WERI-Rb-1 (cell line): ENCODE results near the gene HS6ST1.

Experiments
- DNase-seq: peaks from one replicate; pipeline ENCODE4 v3.0.0-alpha.2; 2020
- H3K27ac ChIP-seq: fragments of 250-450 bp; sonication (Bioruptor Pico); 2 replicates; pipeline ENCODE4 v1.5.1; 2020; ENCODE audit warnings: mild to moderate bottlenecking, moderate library complexity
- H3K27me3 ChIP-seq: fragments of 250-450 bp; sonication (Bioruptor Pico); 2 replicates; pipeline ENCODE4 v1.5.1; 2021; ENCODE audit warnings: mild to moderate bottlenecking, low read depth, moderate library complexity; ENCODE audit not compliant: insufficient read depth, severe bottlenecking
- H3K36me3 ChIP-seq: fragments of 250-450 bp; sonication (Bioruptor Pico); 2 replicates; pipeline ENCODE4 v1.5.1; 2020; ENCODE audit warnings: mild to moderate bottlenecking, moderate library complexity
- H3K4me3 ChIP-seq: 2 replicates; pipeline ENCODE4 v1.5.1; 2011; ENCODE audit warnings: low read depth, mild to moderate bottlenecking, control low read depth, low read length
- H3K9me3 ChIP-seq: fragments of 250-450 bp; sonication (Bioruptor Pico); 2 replicates; pipeline ENCODE4 v1.5.1; 2021; ENCODE audit warnings: mild to moderate bottlenecking, moderate library complexity; ENCODE audit not compliant: severe bottlenecking
- CTCF ChIP-seq: IDR thresholded peaks from 2 replicates; pipeline ENCODE4 v1.5.1; 2011; ENCODE audit warnings: low read depth, mild to moderate bottlenecking, control low read depth, inconsistent platforms, low read length

The HS6ST1 gene

GRCh38 chr2:128310761-128311160 is 7.9 kb downstream of the HS6ST1 start:
- H3K9me3 ChIP-seq, result no peaks in the 10 kb centered on the region
- no peak for TF ChIP-seq CTCF

GRCh38 chr2:128310094-128310716 is 8.5 kb downstream of the HS6ST1 start:
- Histone ChIP-seq H3K4me3 (no peak overlapping the region), H3K27ac (peak overlapping the region; percentile 53), H3K27me3 (no peaks in the 10 kb centered on the region), H3K9me3 (no peaks in the 10 kb centered on the region), H3K36me3 (peaks cover 39% of the 10 kb centered on the region)
- peak; percentile 7 for DNase-seq
- TF ChIP-seq CTCF, result no peak

More at GRCh38 chr2:128310761-128311160, 7.9 kb downstream of the HS6ST1 start:
- Histone ChIP-seq H3K27me3 (no peaks in the 10 kb centered on the region), H3K36me3 (peaks cover 40% of the 10 kb centered on the region), H3K27ac (no peak overlapping the region), H3K4me3 (no peak overlapping the region)
- peak; percentile 5 for DNase-seq

GRCh38 chr2:128309280-128310093 is 9.2 kb downstream of the HS6ST1 start:
- peak; percentile 75 for DNase-seq
- no peak overlapping the region for H3K4me3 ChIP-seq
- H3K27me3 ChIP-seq, result no peaks in the 10 kb centered on the region
- peak overlapping the region; percentile 53 for H3K27ac ChIP-seq
- H3K9me3 ChIP-seq, result no peaks in the 10 kb centered on the region
- peaks cover 32% of the 10 kb centered on the region for H3K36me3 ChIP-seq
- no peak for TF ChIP-seq CTCF

- peak overlapping the region; percentile 53; the same call in 1 of the 2 replicates for H3K27ac ChIP-seq
- DNase-seq, result no peak
- H3K9me3 ChIP-seq, result no peaks in the 10 kb centered on the region
- no peak for TF ChIP-seq CTCF
- no peak overlapping the region for H3K4me3 ChIP-seq
- H3K27me3 ChIP-seq, result no peaks in the 10 kb centered on the region
- H3K36me3 ChIP-seq, result peaks cover 27% of the 10 kb centered on the region
Observed at GRCh38 chr2:128308889-128309279, 9.8 kb downstream of the HS6ST1 start.

- no peak overlapping the region for H3K27ac ChIP-seq
- no peak for TF ChIP-seq CTCF
- no peaks in the 10 kb centered on the region for H3K27me3 ChIP-seq
- no peaks in the 10 kb centered on the region for H3K9me3 ChIP-seq
- DNase-seq, result peak; percentile 4
- H3K4me3 ChIP-seq, result no peak overlapping the region
- peaks cover 30% of the 10 kb centered on the region for H3K36me3 ChIP-seq
Observed at GRCh38 chr2:128308284-128308731, 10.4 kb downstream of the HS6ST1 start.
